ENCODE data around the gene CEMIP.

DNA sequence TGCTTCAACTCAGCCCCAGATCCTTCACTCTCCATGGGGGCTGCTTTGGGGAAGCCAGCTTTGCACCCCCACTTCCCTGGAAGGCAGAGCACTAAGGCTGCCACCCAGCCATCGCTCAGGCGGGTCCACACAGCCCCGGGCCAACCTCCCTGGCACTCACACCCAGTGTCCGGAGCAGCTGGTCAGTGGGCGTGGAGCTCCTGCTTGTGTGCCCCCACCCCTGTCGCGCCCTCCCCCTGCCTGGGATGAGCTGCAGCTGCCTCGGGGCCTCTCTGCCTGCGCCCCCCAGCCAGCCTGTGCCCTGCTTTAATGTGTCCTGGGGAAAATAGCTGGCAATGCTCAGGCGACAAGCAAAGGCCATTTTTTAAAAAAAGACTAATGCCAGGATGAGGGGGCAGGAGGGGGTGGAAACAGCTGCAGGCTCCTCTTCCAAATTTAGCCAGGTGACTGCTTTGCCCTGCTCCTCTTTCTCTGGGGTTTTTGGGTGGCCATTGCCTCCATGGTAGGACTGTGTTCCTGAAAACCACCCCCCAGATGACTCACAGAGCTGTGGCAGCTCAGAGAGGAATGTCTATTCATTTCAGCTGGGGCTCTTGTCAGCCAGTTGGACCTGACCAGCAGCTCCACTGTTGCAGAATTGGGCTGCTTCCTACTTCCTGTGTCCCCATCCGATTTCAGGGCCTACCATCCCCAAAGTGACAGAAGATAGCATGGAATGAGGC is 65.0 kb downstream of the CEMIP start:
- TF ChIP-seq, protein P1, sequence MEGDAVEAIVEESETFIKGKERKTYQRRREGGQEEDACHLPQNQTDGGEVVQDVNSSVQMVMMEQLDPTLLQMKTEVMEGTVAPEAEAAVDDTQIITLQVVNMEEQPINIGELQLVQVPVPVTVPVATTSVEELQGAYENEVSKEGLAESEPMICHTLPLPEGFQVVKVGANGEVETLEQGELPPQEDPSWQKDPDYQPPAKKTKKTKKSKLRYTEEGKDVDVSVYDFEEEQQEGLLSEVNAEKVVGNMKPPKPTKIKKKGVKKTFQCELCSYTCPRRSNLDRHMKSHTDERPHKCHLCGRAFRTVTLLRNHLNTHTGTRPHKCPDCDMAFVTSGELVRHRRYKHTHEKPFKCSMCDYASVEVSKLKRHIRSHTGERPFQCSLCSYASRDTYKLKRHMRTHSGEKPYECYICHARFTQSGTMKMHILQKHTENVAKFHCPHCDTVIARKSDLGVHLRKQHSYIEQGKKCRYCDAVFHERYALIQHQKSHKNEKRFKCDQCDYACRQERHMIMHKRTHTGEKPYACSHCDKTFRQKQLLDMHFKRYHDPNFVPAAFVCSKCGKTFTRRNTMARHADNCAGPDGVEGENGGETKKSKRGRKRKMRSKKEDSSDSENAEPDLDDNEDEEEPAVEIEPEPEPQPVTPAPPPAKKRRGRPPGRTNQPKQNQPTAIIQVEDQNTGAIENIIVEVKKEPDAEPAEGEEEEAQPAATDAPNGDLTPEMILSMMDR (IDR thresholded peaks at IDR 0.05): no peak
- no peak for TF ChIP-seq EP300 (IDR thresholded peaks at IDR 0.05; ENCODE audit: low read depth)

Data from transverse colon (tissue), 3 donors.